ENCODE data around the gene WFDC8. TPM values are rescaled to one million over a fixed set of nuclear protein-coding genes. Genes with fewer than 3 reads are reported as not detected.

WFDC8 gene
- total RNA-seq, 4 donors from 2014 or later = not detected

DNA sequence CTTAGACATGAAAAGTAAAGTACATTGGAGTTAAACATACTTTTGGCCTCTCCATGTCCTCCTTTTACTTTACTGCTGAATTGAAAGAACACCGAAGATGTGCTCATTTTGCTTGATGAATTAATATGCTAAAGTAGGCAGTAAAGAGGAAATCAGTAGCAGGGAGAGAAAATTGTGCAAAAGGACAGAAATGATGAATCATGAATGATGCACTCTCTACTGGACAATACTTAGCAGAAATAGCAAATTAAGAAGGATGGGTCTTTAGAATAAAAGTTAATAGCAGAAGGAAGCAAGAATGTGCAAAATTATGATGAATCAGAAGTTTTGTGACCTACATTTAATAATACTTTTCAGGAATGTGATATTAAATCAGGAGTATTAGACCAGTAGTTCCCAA is 55.3 kb downstream of the WFDC8 start:
- no peak overlapping the region for H3K27ac ChIP-seq
- DNase-seq = no peak
- H3K4me1 ChIP-seq = no peaks in the 10 kb centered on the region
- no peaks in the 10 kb centered on the region for H3K36me3 ChIP-seq
- TF ChIP-seq, protein P1, sequence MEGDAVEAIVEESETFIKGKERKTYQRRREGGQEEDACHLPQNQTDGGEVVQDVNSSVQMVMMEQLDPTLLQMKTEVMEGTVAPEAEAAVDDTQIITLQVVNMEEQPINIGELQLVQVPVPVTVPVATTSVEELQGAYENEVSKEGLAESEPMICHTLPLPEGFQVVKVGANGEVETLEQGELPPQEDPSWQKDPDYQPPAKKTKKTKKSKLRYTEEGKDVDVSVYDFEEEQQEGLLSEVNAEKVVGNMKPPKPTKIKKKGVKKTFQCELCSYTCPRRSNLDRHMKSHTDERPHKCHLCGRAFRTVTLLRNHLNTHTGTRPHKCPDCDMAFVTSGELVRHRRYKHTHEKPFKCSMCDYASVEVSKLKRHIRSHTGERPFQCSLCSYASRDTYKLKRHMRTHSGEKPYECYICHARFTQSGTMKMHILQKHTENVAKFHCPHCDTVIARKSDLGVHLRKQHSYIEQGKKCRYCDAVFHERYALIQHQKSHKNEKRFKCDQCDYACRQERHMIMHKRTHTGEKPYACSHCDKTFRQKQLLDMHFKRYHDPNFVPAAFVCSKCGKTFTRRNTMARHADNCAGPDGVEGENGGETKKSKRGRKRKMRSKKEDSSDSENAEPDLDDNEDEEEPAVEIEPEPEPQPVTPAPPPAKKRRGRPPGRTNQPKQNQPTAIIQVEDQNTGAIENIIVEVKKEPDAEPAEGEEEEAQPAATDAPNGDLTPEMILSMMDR (IDR thresholded peaks at IDR 0.05) = no peak
- no peak for TF ChIP-seq POLR2A (IDR thresholded peaks at IDR 0.05)
- no peaks in the 10 kb centered on the region for H3K9me3 ChIP-seq
- no peaks in the 10 kb centered on the region for H3K27me3 ChIP-seq
- no peak overlapping the region for H3K4me3 ChIP-seq

DNA sequence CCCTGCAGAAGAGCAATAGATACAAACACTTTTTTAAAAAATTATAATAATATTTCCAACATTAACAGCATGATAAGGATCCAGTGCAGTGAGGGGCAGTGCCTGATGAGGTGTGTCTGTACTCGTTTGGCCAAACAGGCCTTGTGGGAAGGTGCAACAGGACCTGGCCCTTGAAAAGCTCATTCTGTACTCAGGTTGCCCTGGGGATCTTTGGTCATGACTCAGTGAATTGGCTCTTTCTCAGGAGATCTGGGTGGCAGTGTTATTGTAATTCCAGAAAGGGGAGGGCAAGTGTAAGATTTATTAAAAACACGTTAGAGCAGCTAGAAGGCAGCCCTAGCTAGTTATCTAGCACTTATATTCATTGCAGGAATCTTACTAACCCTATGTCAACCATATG is 60.8 kb downstream of the WFDC8 start:
- Histone ChIP-seq H3K36me3 (no peaks in the 10 kb centered on the region), H3K27me3 (no peaks in the 10 kb centered on the region), H3K27ac (no peak overlapping the region), H3K4me3 (no peak overlapping the region), H3K9me3 (no peaks in the 10 kb centered on the region), H3K4me1 (no peaks in the 10 kb centered on the region)
- DNase-seq = no peak
- TF ChIP-seq, protein P1 (IDR thresholded peaks at IDR 0.05) = no peak
- no peak for TF ChIP-seq POLR2A (IDR thresholded peaks at IDR 0.05)

DNA sequence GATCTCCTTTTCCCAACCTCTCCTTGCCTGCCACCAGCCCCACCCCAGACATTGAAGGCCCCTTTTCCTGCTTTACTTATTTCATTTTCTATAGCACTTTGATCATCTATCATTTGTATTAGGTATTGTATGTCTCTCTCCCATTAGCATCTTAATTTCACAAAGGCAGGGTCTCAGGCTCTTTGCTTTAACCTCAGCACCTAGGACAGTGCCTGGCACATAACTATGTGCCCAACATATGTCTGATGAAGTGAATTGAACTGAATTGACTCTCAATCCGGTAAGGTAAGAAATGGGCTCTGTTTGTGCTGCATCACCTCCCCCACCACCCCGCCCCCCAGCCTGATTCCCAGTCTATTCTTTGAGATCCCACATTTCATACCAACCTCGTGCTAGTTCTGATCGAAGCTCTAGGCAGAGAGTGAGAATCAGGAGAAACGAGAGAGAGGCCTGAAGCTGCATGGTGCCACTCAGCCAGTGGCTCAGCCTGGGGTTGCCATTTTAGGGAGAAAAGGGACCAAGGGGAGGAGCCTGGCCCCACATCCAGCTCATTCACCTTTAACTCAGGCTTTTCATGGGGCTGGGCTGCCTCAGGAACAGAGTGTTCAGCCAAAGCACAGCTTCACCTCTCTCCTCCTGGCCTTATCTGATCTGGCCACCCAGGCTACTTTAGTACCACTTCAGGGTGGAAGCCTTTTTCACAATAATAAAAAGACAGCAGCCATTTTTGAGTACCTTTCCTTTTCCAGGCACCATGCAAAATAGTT is 63.8 kb downstream of the WFDC8 start, which contains the start of gene SPINT3:
Gene SPINT3, minus strand, starts transcription at position 476 of the 767 bp plus-strand sequence. Its CDS starts 14 bp downstream, at position 462.
- H3K27ac ChIP-seq = no peak within 1 kb of the TSS
- no peaks in the 10 kb centered on the region for H3K9me3 ChIP-seq
- no peaks in the 10 kb centered on the region for H3K4me1 ChIP-seq
- no peak for DNase-seq
- no peaks in the 10 kb centered on the region for H3K27me3 ChIP-seq
- no peaks in the 10 kb centered on the region for H3K36me3 ChIP-seq
- H3K4me3 ChIP-seq = no peak within 1 kb of the TSS
- TF ChIP-seq, protein P1 (IDR thresholded peaks at IDR 0.05) = no peak
- no peak for TF ChIP-seq POLR2A (IDR thresholded peaks at IDR 0.05)

DNA sequence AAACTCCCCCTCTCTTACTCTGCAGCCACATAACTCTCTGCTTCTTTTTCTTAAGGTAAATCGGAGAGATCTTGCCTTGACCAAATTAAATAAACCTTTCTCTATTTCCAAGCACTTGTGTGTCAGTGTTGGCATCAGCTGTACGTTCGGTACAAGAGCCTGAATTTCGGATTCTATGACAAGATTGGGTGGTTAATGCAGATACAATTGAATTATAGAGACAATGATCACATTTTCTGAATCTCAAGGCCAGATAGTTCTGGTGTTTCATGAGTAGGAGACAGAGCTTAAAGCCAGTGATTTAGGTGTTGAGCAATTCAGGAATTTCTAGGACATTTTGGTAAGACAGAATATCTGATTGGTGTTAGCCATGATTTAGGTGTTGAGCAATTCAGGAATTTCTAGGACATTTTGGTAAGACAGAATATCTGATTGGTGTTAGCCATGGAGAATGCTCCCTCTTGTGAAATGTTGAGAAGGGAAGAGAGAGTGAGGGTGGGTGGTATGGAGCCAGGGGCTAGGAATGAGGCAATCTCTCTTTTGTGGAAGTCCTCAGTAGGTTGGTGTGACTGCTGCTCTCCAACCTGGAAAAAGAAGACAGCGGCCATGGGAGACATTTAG is 68.7 kb downstream of the WFDC8 start:
- no peak overlapping the region for H3K27ac ChIP-seq
- H3K36me3 ChIP-seq = no peaks in the 10 kb centered on the region
- peaks cover 0 to 4% (median 0%) of the 10 kb centered on the region in 4 donors for H3K4me1 ChIP-seq
- H3K9me3 ChIP-seq = no peaks in the 10 kb centered on the region
- no peak overlapping the region for H3K4me3 ChIP-seq
- no peak for DNase-seq
- TF ChIP-seq, protein P1 (IDR thresholded peaks at IDR 0.05) = no peak
- no peak for TF ChIP-seq POLR2A (IDR thresholded peaks at IDR 0.05)
- H3K27me3 ChIP-seq = no peaks in the 10 kb centered on the region

DNA sequence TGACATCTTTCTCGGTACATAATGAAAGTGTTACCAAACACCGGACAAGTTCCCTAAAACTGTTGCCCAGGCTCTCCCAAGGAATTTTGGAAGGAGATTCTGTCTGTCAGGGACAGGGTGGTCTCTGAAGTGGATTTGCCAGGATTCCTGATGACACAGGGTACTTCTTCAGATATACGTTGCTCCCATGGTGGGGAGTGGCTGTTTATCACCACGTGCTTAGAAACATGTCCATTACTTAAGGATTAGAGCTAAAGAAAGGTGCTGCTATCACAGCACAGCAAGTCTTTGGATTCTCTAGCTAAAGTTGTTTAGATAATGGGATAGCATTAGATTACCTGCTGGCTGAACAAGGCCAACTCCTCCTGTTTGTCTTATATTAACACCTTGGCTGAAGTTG is 70.0 kb downstream of the WFDC8 start:
- H3K36me3 ChIP-seq = no peaks in the 10 kb centered on the region
- no peak overlapping the region for H3K27ac ChIP-seq
- H3K4me1 ChIP-seq = peaks cover 0 to 4% (median 0%) of the 10 kb centered on the region in 4 donors
- H3K27me3 ChIP-seq = no peaks in the 10 kb centered on the region
- no peak overlapping the region for H3K4me3 ChIP-seq
- no peaks in the 10 kb centered on the region for H3K9me3 ChIP-seq
- DNase-seq = no peak
- TF ChIP-seq, protein P1 (IDR thresholded peaks at IDR 0.05) = no peak
- TF ChIP-seq POLR2A (IDR thresholded peaks at IDR 0.05) = no peak

Data from Peyer's patch (tissue), 4 donors.